GM23248 (cell line): ENCODE data around the gene CALM1. TPM values are rescaled to one million over a fixed set of nuclear protein-coding genes. Genes with fewer than 3 reads are reported as not detected.
A peak's percentile ranks its signal among the peaks of the same experiment; 100 is the strongest.

Experiments
- DNase-seq: peaks from one replicate; pipeline ENCODE4 v3.0.0-alpha.2; 2015
- H2AFZ ChIP-seq: fragments of 200-600 bp; sonication (generic); 2 replicates; pipeline ENCODE4 v1.6.1; 2016; ENCODE audit warnings: antibody characterized with exemption
- H3F3A ChIP-seq: fragments of 200-600 bp; sonication (generic); 2 replicates; pipeline ENCODE4 v1.6.1; 2016; ENCODE audit warnings: mild to moderate bottlenecking, antibody characterized with exemption, mixed run types; ENCODE audit not compliant: insufficient read depth
- H3K27ac ChIP-seq: fragments of 200-600 bp; sonication (generic); 2 replicates; pipeline ENCODE4 v1.5.1; 2016; ENCODE audit warnings: mild to moderate bottlenecking
- H3K27me3 ChIP-seq: fragments of 200-600 bp; sonication (generic); replicated peaks from 2 replicates; pipeline ENCODE4 v1.6.1; 2016; ENCODE audit warnings: mild to moderate bottlenecking; ENCODE audit not compliant: insufficient read depth
- H3K36me3 ChIP-seq: fragments of 200-600 bp; sonication (generic); 2 replicates; pipeline ENCODE4 v1.6.1; 2016; ENCODE audit warnings: low read depth, mild to moderate bottlenecking
- H3K4me1 ChIP-seq: fragments of 200-600 bp; sonication (generic); 2 replicates; pipeline ENCODE4 v1.6.1; 2016; ENCODE audit warnings: mild to moderate bottlenecking; ENCODE audit not compliant: insufficient read depth
- H3K4me2 ChIP-seq: fragments of 200-600 bp; sonication (generic); one replicate; pipeline ENCODE4 v1.6.1; 2016; ENCODE audit warnings: mild to moderate bottlenecking; ENCODE audit not compliant: unreplicated experiment
- H3K4me3 ChIP-seq: fragments of 200-600 bp; sonication (generic); 2 replicates; pipeline ENCODE4 v1.5.1; 2016; ENCODE audit warnings: mild to moderate bottlenecking
- H3K79me2 ChIP-seq: fragments of 200-600 bp; sonication (generic); 2 replicates; pipeline ENCODE4 v1.6.1; 2016; ENCODE audit warnings: mild to moderate bottlenecking; ENCODE audit not compliant: insufficient read depth
- H3K9ac ChIP-seq: fragments of 200-600 bp; sonication (generic); 2 replicates; pipeline ENCODE4 v1.6.1; 2016; ENCODE audit warnings: mild to moderate bottlenecking
- H3K9me2 ChIP-seq: fragments of 200-600 bp; sonication (generic); 2 replicates; pipeline ENCODE4 v1.6.1; 2016; ENCODE audit warnings: mixed run types, mild to moderate bottlenecking, moderate library complexity; ENCODE audit not compliant: insufficient read depth
- H3K9me3 ChIP-seq: fragments of 200-600 bp; sonication (generic); one replicate; pipeline ENCODE4 v1.6.1; 2017; ENCODE audit warnings: low read depth
- H4K20me1 ChIP-seq: fragments of 200-600 bp; sonication (generic); 2 replicates; pipeline ENCODE4 v1.6.0; 2016; ENCODE audit not compliant: insufficient read depth
- EZH2 ChIP-seq: fragments of 200-600 bp; sonication (generic); IDR thresholded peaks from 2 replicates; pipeline ENCODE4 v1.6.1; 2018; ENCODE audit warnings: antibody characterized with exemption, mild to moderate bottlenecking; ENCODE audit not compliant: insufficient read depth, poor library complexity, severe bottlenecking
- EZH2phosphoT487 ChIP-seq: fragments of 200-600 bp; sonication (generic); IDR thresholded peaks from 2 replicates; pipeline ENCODE4 v1.6.1; 2018; ENCODE audit warnings: antibody characterized with exemption, moderate library complexity, mild to moderate bottlenecking, low read depth; ENCODE audit not compliant: insufficient read depth
- WGBS, 2 experiments: methylation state at CpG; one replicate each; pipeline ENCODE4 v1.1.6; 2015 to 2017; ENCODE audit warnings: low lambda C conversion rate in 2 of 2, low coverage in 1 of 2; ENCODE audit errors: missing lambda C conversion rate in 2 of 2; 5-methylcytosine and 5-hydroxymethylcytosine counted together
- in situ Hi-C: fragments of 300-500 bp; cut with MboI; formaldehyde crosslinking; loops from 2 replicates; pipeline ENCODE4 v1.15.0; 2020
- polyA plus RNA-seq: library from polyadenylated mRNA; unstranded; fragments of >200 nt; fragmentation: Nextera tagmentation; extraction: Ambion mirVana; gene quantifications from 2 replicates; pipeline ENCODE4 v1.2.1, GENCODE V29; 2016
- total RNA-seq: library from RNA; depleted of rRNA; stranded (reverse); fragments of >200 nt; shearing (Covaris generic); gene quantifications from 2 replicates; pipeline ENCODE4 v1.2.3, GENCODE V29; 2014

Gene CALM1
- total and polyA plus RNA-seq, 2 experiments from 2014 or later: 281 to 782 TPM

DNA sequence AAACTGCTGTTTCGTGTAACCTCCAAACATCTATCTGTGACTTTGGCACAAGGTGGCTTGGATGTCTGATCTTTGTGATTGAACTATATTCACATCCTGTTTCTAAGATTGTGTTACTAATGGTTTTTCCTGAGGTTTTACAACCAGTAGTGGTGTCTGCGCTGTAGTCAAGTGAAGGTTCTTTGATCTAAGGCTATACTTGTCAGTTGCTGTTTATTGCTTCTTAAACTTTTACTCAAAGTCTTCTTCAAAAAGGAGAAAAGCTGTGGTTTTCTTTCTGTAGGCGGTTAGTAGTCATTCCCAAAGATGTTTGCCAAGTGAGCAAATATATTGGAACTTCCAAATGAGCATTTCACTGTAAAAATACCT, 12.3 kb upstream of the CALM1 start:
- Histone ChIP-seq H3F3A (peaks cover 28% of the 10 kb centered on the region), H2AFZ (peak overlapping the region; percentile 74), H4K20me1 (no peaks in the 10 kb centered on the region), H3K9ac (peak overlapping the region; percentile 98), H3K79me2 (no peaks in the 10 kb centered on the region), H3K27ac (peak overlapping the region; percentile 99), H3K9me2 (no peaks in the 10 kb centered on the region), H3K9me3 (no peaks in the 10 kb centered on the region), H3K4me2 (peak overlapping the region; percentile 84), H3K27me3 (no peaks in the 10 kb centered on the region), H3K4me3 (peak overlapping the region; percentile 80), H3K36me3 (no peaks in the 10 kb centered on the region), H3K4me1 (peaks cover 28% of the 10 kb centered on the region)
- WGBS, 2 experiments: 75 to 76% methylated on average over 3 of the region's 3 CpGs
- in situ Hi-C loops: no loop called here
- DNase-seq: peak; percentile 70
- no peak for TF ChIP-seq EZH2
- TF ChIP-seq EZH2phosphoT487: no peak

- Histone ChIP-seq H3F3A (peaks cover 29% of the 10 kb centered on the region), H3K4me3 (no peak overlapping the region), H3K27ac (no peak overlapping the region), H3K27me3 (no peaks in the 10 kb centered on the region), H3K9ac (no peak overlapping the region), H2AFZ (no peak overlapping the region), H3K9me3 (no peaks in the 10 kb centered on the region), H4K20me1 (no peaks in the 10 kb centered on the region), H3K4me2 (no peak overlapping the region), H3K9me2 (no peaks in the 10 kb centered on the region), H3K4me1 (peaks cover 26% of the 10 kb centered on the region), H3K36me3 (no peaks in the 10 kb centered on the region), H3K79me2 (no peaks in the 10 kb centered on the region)
- DNase-seq: no peak
- TF ChIP-seq EZH2 (no peak), EZH2phosphoT487 (no peak)
- in situ Hi-C loops: no loop called here
- WGBS, 2 experiments: 81 to 85% methylated on average over 2 of the region's 2 CpGs
These were observed 10.5 kb upstream of the CALM1 start for GRCh38 chr14:90386321-90386720.

- no peak overlapping the region for H3K4me2 ChIP-seq
- H4K20me1 ChIP-seq: no peaks in the 10 kb centered on the region
- no peak overlapping the region for H3K27ac ChIP-seq
- H3K9me3 ChIP-seq: no peaks in the 10 kb centered on the region
- no peaks in the 10 kb centered on the region for H3K27me3 ChIP-seq
- H3K9ac ChIP-seq: no peak overlapping the region
- in situ Hi-C loops: no loop called here
- peaks cover 24% of the 10 kb centered on the region for H3F3A ChIP-seq
- H3K4me1 ChIP-seq: peaks cover 17% of the 10 kb centered on the region
- WGBS, 2 experiments: 93 to 98% methylated on average over 2 of the region's 2 CpGs
- no peak overlapping the region for H3K4me3 ChIP-seq
- no peaks in the 10 kb centered on the region for H3K79me2 ChIP-seq
- no peak for TF ChIP-seq EZH2phosphoT487
- TF ChIP-seq EZH2: no peak
- H3K36me3 ChIP-seq: no peaks in the 10 kb centered on the region
- no peak overlapping the region for H2AFZ ChIP-seq
- H3K9me2 ChIP-seq: no peaks in the 10 kb centered on the region
- DNase-seq: no peak
These were observed 9.5 kb upstream of the CALM1 start for GRCh38 chr14:90387206-90387760.

GRCh38 chr14:90388437-90388836, 8.4 kb upstream of the CALM1 start:
- Histone ChIP-seq H3K4me2 (no peak overlapping the region), H4K20me1 (no peaks in the 10 kb centered on the region), H3K9me3 (no peaks in the 10 kb centered on the region), H3K4me3 (no peak overlapping the region), H3K9me2 (no peaks in the 10 kb centered on the region), H3F3A (peaks cover 24% of the 10 kb centered on the region), H3K27me3 (no peaks in the 10 kb centered on the region), H3K79me2 (no peaks in the 10 kb centered on the region), H3K36me3 (no peaks in the 10 kb centered on the region), H3K9ac (no peak overlapping the region), H3K27ac (no peak overlapping the region), H3K4me1 (peaks cover 17% of the 10 kb centered on the region), H2AFZ (no peak overlapping the region)
- in situ Hi-C loops: no loop called here
- 39 to 55% methylated on average over 4 of the region's 4 CpGs for WGBS, 2 experiments
- DNase-seq: peak; percentile 87
- TF ChIP-seq EZH2phosphoT487 (no peak), EZH2 (no peak)

- H2AFZ ChIP-seq: no peak overlapping the region
- H3K4me3 ChIP-seq: no peak overlapping the region
- H3K27ac ChIP-seq: no peak overlapping the region
- H3K9me2 ChIP-seq: no peaks in the 10 kb centered on the region
- H3K9ac ChIP-seq: no peak overlapping the region
- no peaks in the 10 kb centered on the region for H3K9me3 ChIP-seq
- in situ Hi-C loops: no loop called here
- H3K36me3 ChIP-seq: no peaks in the 10 kb centered on the region
- peaks cover 24% of the 10 kb centered on the region for H3F3A ChIP-seq
- TF ChIP-seq EZH2 (no peak), EZH2phosphoT487 (no peak)
- H3K79me2 ChIP-seq: no peaks in the 10 kb centered on the region
- H3K27me3 ChIP-seq: no peaks in the 10 kb centered on the region
- no peaks in the 10 kb centered on the region for H4K20me1 ChIP-seq
- peaks cover 15% of the 10 kb centered on the region for H3K4me1 ChIP-seq
- peak; percentile 59 for DNase-seq
- WGBS, 2 experiments: 3 to 7% methylated on average over 1 of the region's 1 CpG
- no peak overlapping the region for H3K4me2 ChIP-seq
These were observed 7.8 kb upstream of the CALM1 start for GRCh38 chr14:90388982-90389381.
